DOHH2 (cell line): ENCODE results near the gene CASZ1.

Experiments
- CTCF ChIP-seq: fragments of 200-600 bp; sonication (generic); IDR thresholded peaks from one replicate; pipeline ENCODE4 v1.5.1; 2014; ENCODE audit warnings: antibody characterized with exemption, mild to moderate bottlenecking, low read depth, low read length; ENCODE audit not compliant: poor library complexity, severe bottlenecking
- EZH2phosphoT487 ChIP-seq: fragments of 200-600 bp; sonication (generic); IDR thresholded peaks from 2 replicates; pipeline ENCODE4 v1.6.1; 2017; ENCODE audit warnings: borderline replicate concordance, mild to moderate bottlenecking, antibody characterized with exemption, low read length, moderate library complexity, mixed read lengths

- TF ChIP-seq CTCF (no peak), EZH2phosphoT487 (no peak)
Measured at GRCh38 chr1:10694633-10695627, 101.5 kb downstream of the CASZ1 start.
